Endodermal cell (in vitro differentiated cells): ENCODE measurements around the gene TMEM244. TPM values are rescaled to one million over a fixed set of nuclear protein-coding genes. Genes with fewer than 3 reads are reported as not detected.

ENCODE experiments used
- DNase-seq: peaks from one replicate; pipeline ENCODE4 v3.0.0-alpha.2; 2017
- H3K27ac ChIP-seq: 2 replicates; pipeline ENCODE4 v1.5.1; 2013; ENCODE audit warnings: mild to moderate bottlenecking, low read depth, low read length, moderate library complexity
- H3K27me3 ChIP-seq: 2 replicates; pipeline ENCODE4 v1.6.1; 2013; ENCODE audit warnings: mild to moderate bottlenecking, low read length, moderate library complexity; ENCODE audit not compliant: insufficient read depth, control insufficient read depth, poor library complexity, severe bottlenecking
- H3K36me3 ChIP-seq: 2 replicates; pipeline ENCODE4 v1.7.0; 2013; ENCODE audit warnings: mild to moderate bottlenecking, low read length, moderate library complexity; ENCODE audit not compliant: control insufficient read depth, insufficient read depth
- H3K4me1 ChIP-seq: one replicate; pipeline ENCODE4 v1.7.0; 2013; ENCODE audit warnings: low read length; ENCODE audit not compliant: control insufficient read depth, insufficient read depth
- H3K4me3 ChIP-seq: 2 replicates; pipeline ENCODE4 v1.5.1; 2013; ENCODE audit warnings: mild to moderate bottlenecking, low read length, moderate library complexity
- H3K9ac ChIP-seq: 2 replicates; pipeline ENCODE4 v1.6.1; 2013; ENCODE audit warnings: mild to moderate bottlenecking, low read length, moderate library complexity; ENCODE audit not compliant: poor library complexity, severe bottlenecking; ENCODE audit errors: extremely low read depth
- H3K9me3 ChIP-seq: 2 replicates; pipeline ENCODE4 v1.6.1; 2013; ENCODE audit warnings: mild to moderate bottlenecking, low read length, moderate library complexity; ENCODE audit not compliant: control insufficient read depth
- H3K27ac Mint-ChIP-seq: 2 replicates; pipeline ENCODE4 v1.8.0; 2020; ENCODE audit warnings: mixed read lengths
- H3K27me3 Mint-ChIP-seq: 2 replicates; pipeline ENCODE4 v1.8.0; 2021; ENCODE audit warnings: mild to moderate bottlenecking, mixed read lengths; ENCODE audit not compliant: insufficient read depth
- H3K36me3 Mint-ChIP-seq: 2 replicates; pipeline ENCODE4 v1.8.0; 2020; ENCODE audit warnings: low read depth, mixed read lengths
- H3K4me1 Mint-ChIP-seq: 2 replicates; pipeline ENCODE4 v1.8.0; 2020; ENCODE audit warnings: mixed read lengths
- H3K4me3 Mint-ChIP-seq: 2 replicates; pipeline ENCODE4 v1.8.0; 2020; ENCODE audit warnings: mild to moderate bottlenecking, moderate library complexity, mixed read lengths
- H3K9me3 Mint-ChIP-seq: 2 replicates; pipeline ENCODE4 v1.8.0; 2020; ENCODE audit warnings: mild to moderate bottlenecking, mixed read lengths
- CTCF ChIP-seq: fragments of 200-600 bp; sonication (generic); conservative IDR thresholded peaks from 2 replicates; pipeline ENCODE4 v1.5.0; 2021; ENCODE audit warnings: antibody characterized with exemption, mild to moderate bottlenecking
- WGBS, 2 experiments: methylation state at CpG; one replicate each; pipeline versions ENCODE4 v1.1.5 to v1.1.7; 2013; ENCODE audit warnings: missing lambda C conversion rate in 2 of 2, mixed read lengths in 1 of 2; ENCODE audit not compliant: insufficient coverage in 1 of 2, insufficient read length in 1 of 2; 5-methylcytosine and 5-hydroxymethylcytosine counted together
- total RNA-seq, 2 donors: library from RNA; stranded (reverse); fragmentation: NEBNext Ultra II Directional in 1 of 2; extraction: Animal tissue kit (Norgen Biotek cat#: 25700) in 1 of 2; gene quantifications; 2 replicates in 1 of 2; 3 replicates in 1 of 2; pipeline ENCODE4 v1.2.1, GENCODE V29; 2021

The TMEM244 gene
- total RNA-seq, 2 donors from 2014 or later: not detected

- H3K27ac Mint-ChIP-seq: no peak overlapping the region
- no peaks in the 10 kb centered on the region for H3K36me3 Mint-ChIP-seq
- no peaks in the 10 kb centered on the region for H3K27me3 Mint-ChIP-seq
- DNase-seq: no peak
- H3K9ac ChIP-seq: no peak overlapping the region
- H3K9me3 Mint-ChIP-seq: no peaks in the 10 kb centered on the region
- H3K9me3 ChIP-seq: no peaks in the 10 kb centered on the region
- no peak for TF ChIP-seq CTCF
- H3K4me3 Mint-ChIP-seq: no peak overlapping the region
- H3K36me3 ChIP-seq: no peaks in the 10 kb centered on the region
- peaks cover 9% of the 10 kb centered on the region for H3K4me1 Mint-ChIP-seq
- H3K4me3 ChIP-seq: no peak overlapping the region
- H3K4me1 ChIP-seq: peaks cover 4% of the 10 kb centered on the region
- no peaks in the 10 kb centered on the region for H3K27me3 ChIP-seq
- 80% methylated on average over 4 of the region's 4 CpGs; no CpG with 5 or more reads in 1 of the 2 experiments for WGBS, 2 experiments
- no peak overlapping the region for H3K27ac ChIP-seq
Measured at GRCh38 chr6:129857838-129858237, 3.3 kb downstream of the TMEM244 start.

GRCh38 chr6:129853996-129854711, 7.0 kb downstream of the TMEM244 start:
- H3K4me1 ChIP-seq: no peaks in the 10 kb centered on the region
- no peaks in the 10 kb centered on the region for H3K27me3 ChIP-seq
- no peaks in the 10 kb centered on the region for H3K9me3 ChIP-seq
- Mint-ChIP-seq H3K9me3 (no peaks in the 10 kb centered on the region), H3K27ac (no peak overlapping the region), H3K4me3 (no peak overlapping the region), H3K27me3 (no peaks in the 10 kb centered on the region), H3K4me1 (peaks cover 7% of the 10 kb centered on the region), H3K36me3 (no peaks in the 10 kb centered on the region)
- H3K4me3 ChIP-seq: no peak overlapping the region
- 96 to 100% methylated on average over 2 to 3 of the region's 3 CpGs for WGBS, 2 experiments
- DNase-seq: no peak
- H3K9ac ChIP-seq: no peak overlapping the region
- no peaks in the 10 kb centered on the region for H3K36me3 ChIP-seq
- no peak for TF ChIP-seq CTCF
- H3K27ac ChIP-seq: no peak overlapping the region

GRCh38 chr6:129852257-129852858, 8.8 kb downstream of the TMEM244 start:
- H3K27me3 Mint-ChIP-seq: no peaks in the 10 kb centered on the region
- no peaks in the 10 kb centered on the region for H3K27me3 ChIP-seq
- H3K27ac Mint-ChIP-seq: no peak overlapping the region
- H3K27ac ChIP-seq: no peak overlapping the region
- no peaks in the 10 kb centered on the region for H3K9me3 Mint-ChIP-seq
- H3K36me3 ChIP-seq: no peaks in the 10 kb centered on the region
- H3K9me3 ChIP-seq: no peaks in the 10 kb centered on the region
- H3K4me3 ChIP-seq: no peak overlapping the region
- no peak for DNase-seq
- no peak overlapping the region for H3K4me3 Mint-ChIP-seq
- WGBS, 2 experiments: 81 to 100% methylated on average over 4 to 5 of the region's 5 CpGs
- H3K4me1 ChIP-seq: no peaks in the 10 kb centered on the region
- no peaks in the 10 kb centered on the region for H3K36me3 Mint-ChIP-seq
- H3K4me1 Mint-ChIP-seq: peaks cover 7% of the 10 kb centered on the region
- no peak for TF ChIP-seq CTCF
- no peak overlapping the region for H3K9ac ChIP-seq
